ENCODE measurements around the gene COL5A2. TPM values are rescaled to one million over a fixed set of nuclear protein-coding genes. Genes with fewer than 3 reads are reported as not detected.

COL5A2 gene
- total RNA-seq, 6 experiments from 2014 or later: 5.7 to 17.6 (median 8.6) TPM

- Histone ChIP-seq H3K27me3 (no peaks in the 10 kb centered on the region), H3K9me3 (no peaks in the 10 kb centered on the region), H3K4me1 (no peaks in the 10 kb centered on the region), H3K27ac (no peak overlapping the region), H3K4me3 (no peak overlapping the region), H3K36me3 (no peaks in the 10 kb centered on the region)
- 66% methylated on average over 4 of the region's 4 CpGs for WGBS (ENCODE audit: insufficient coverage, low coverage, low lambda C conversion rate, missing lambda C conversion rate)
- ATAC-seq (no peak), DNase-seq (no peak)
- intact Hi-C loops (cut with DNase I): no loop called here
- TF ChIP-seq CTCF (IDR thresholded peaks at IDR 0.05): no peak
- TF ChIP-seq POLR2A (IDR thresholded peaks at IDR 0.05): no peak
These were observed 23.7 kb upstream of the COL5A2 start for GRCh38 chr2:189203177-189203799.

GRCh38 chr2:189199797-189200196 lies 20.2 kb upstream of the COL5A2 start:
- H3K27ac ChIP-seq: no peak overlapping the region
- DNase-seq (no peak), ATAC-seq (no peak)
- no peaks in the 10 kb centered on the region for H3K27me3 ChIP-seq
- no peak overlapping the region for H3K4me3 ChIP-seq
- TF ChIP-seq POLR2A (IDR thresholded peaks at IDR 0.05) (no peak), CTCF (IDR thresholded peaks at IDR 0.05) (no peak)
- intact Hi-C loops (cut with DNase I): no loop called here
- no peaks in the 10 kb centered on the region for H3K9me3 ChIP-seq
- H3K4me1 ChIP-seq: no peaks in the 10 kb centered on the region
- H3K36me3 ChIP-seq: no peaks in the 10 kb centered on the region

- no peak for TF ChIP-seq POLR2A (IDR thresholded peaks at IDR 0.05)
- no peak for ATAC-seq
- no peak for DNase-seq
- H3K9me3 ChIP-seq: no peaks in the 10 kb centered on the region
- no peak overlapping the region for H3K4me3 ChIP-seq
- WGBS (ENCODE audit: insufficient coverage, low coverage, low lambda C conversion rate, missing lambda C conversion rate): 75% methylated on average over 1 of the region's 1 CpG
- no peaks in the 10 kb centered on the region for H3K4me1 ChIP-seq
- intact Hi-C loops (cut with DNase I): no loop called here
- no peaks in the 10 kb centered on the region for H3K36me3 ChIP-seq
- H3K27ac ChIP-seq: no peak overlapping the region
- no peaks in the 10 kb centered on the region for H3K27me3 ChIP-seq
These were observed 13.2 kb upstream of the COL5A2 start for GRCh38 chr2:189192766-189193165.

- no peak for ATAC-seq
These were observed 12.2 kb upstream of the COL5A2 start for GRCh38 chr2:189191766-189192165.

GRCh38 chr2:189190685-189191084 lies 11.1 kb upstream of the COL5A2 start:
- Histone ChIP-seq H3K27me3 (no peaks in the 10 kb centered on the region), H3K36me3 (no peaks in the 10 kb centered on the region), H3K4me1 (no peaks in the 10 kb centered on the region), H3K27ac (no peak overlapping the region), H3K9me3 (no peaks in the 10 kb centered on the region), H3K4me3 (no peak overlapping the region)
- no peak for TF ChIP-seq CTCF (IDR thresholded peaks at IDR 0.05)
- TF ChIP-seq POLR2A (IDR thresholded peaks at IDR 0.05): no peak
- WGBS (ENCODE audit: insufficient coverage, low coverage, low lambda C conversion rate, missing lambda C conversion rate): 83% methylated on average over 3 of the region's 3 CpGs
- intact Hi-C loops (cut with DNase I): no loop called here
- no peak for DNase-seq
- no peak for ATAC-seq

More at GRCh38 chr2:189191766-189192165, 12.2 kb upstream of the COL5A2 start:
- Histone ChIP-seq H3K27me3 (no peaks in the 10 kb centered on the region), H3K4me3 (no peak overlapping the region), H3K36me3 (no peaks in the 10 kb centered on the region), H3K4me1 (no peaks in the 10 kb centered on the region), H3K9me3 (no peaks in the 10 kb centered on the region), H3K27ac (no peak overlapping the region)
- no peak for DNase-seq
- no peak for TF ChIP-seq CTCF (IDR thresholded peaks at IDR 0.05)
- TF ChIP-seq POLR2A (IDR thresholded peaks at IDR 0.05): no peak
- intact Hi-C loops (cut with DNase I): no loop called here

All from right lobe of liver (tissue), 6 donors.